K562 (cell line): ENCODE measurements around the gene RNGTT. TPM values are rescaled to one million over a fixed set of nuclear protein-coding genes. Genes with fewer than 3 reads are reported as not detected.
A peak's percentile ranks its signal among the peaks of the same experiment; 100 is the strongest.

Experiments
- ATAC-seq: fragments of 200-7000 bp; cut with Tn5 transposase; 3 replicates; pipeline ENCODE4 v1.9.1; 2020; ENCODE audit warnings: moderate library complexity
- BruUV-seq: library from RNA; stranded (reverse); fragments of 400-500 nt; replicated peaks from 2 replicates; lab custom pipeline; 2021; lab: Mats Ljungman, UMichigan
- CTCF ChIA-PET: fragments of 300-600 bp; formaldehyde crosslinking; extraction: SDS; loops from one replicate; lab custom pipeline; 2021; ENCODE audit warnings: low intra/inter-chr PET ratio; lab: Yijun Ruan, JAX
- POLR2A ChIA-PET: fragments of 300-600, 350-650 bp; sonication (Branson Sonifier 250); formaldehyde crosslinking; extraction: SDS; loops from one replicate; lab custom pipeline; 2021; ENCODE audit warnings: antibody characterized with exemption, inconsistent platforms; lab: Yijun Ruan, JAX
- DNase-seq, 4 experiments: peaks; one replicate each; pipeline versions ENCODE4 v3.0.0 to v3.0.0-alpha.2; 2011 to 2018; ENCODE audit warnings: low spot score in 3 of 4, mixed read lengths in 3 of 4; ENCODE audit errors: extremely low read depth in 1 of 4
- FAIRE-seq: peaks from 2 replicates; lab custom pipeline; 2011; peaks lifted over from hg19 to GRCh38; lab: Jason Lieb, UNC
- H2AFZ ChIP-seq: 2 replicates; pipeline ENCODE4 v1.6.0; 2011; ENCODE audit warnings: low read depth, low read length, control low read depth, inconsistent platforms
- H3K27ac ChIP-seq: fragments of 200-600 bp; 3 replicates; pipeline ENCODE4 v1.8.0; 2011; ENCODE audit warnings: low read depth, mild to moderate bottlenecking, control low read depth, inconsistent platforms, low read length, moderate library complexity, mixed read lengths; ENCODE audit errors: extremely low read depth
- H3K27me3 ChIP-seq, 2 experiments: fragments of 300-600 bp in 1 of 2; 2 replicates in 1 of 2; 3 replicates in 1 of 2; pipeline versions ENCODE4 v1.6.0 to v1.8.0; 2011; ENCODE audit warnings: inconsistent platforms in 2 of 2, low read length in 2 of 2, mild to moderate bottlenecking in 1 of 2, mixed read lengths in 1 of 2, moderate library complexity in 1 of 2; ENCODE audit not compliant: control insufficient read depth in 2 of 2, insufficient read depth in 2 of 2
- H3K36me3 ChIP-seq: fragments of 300-600 bp; 3 replicates; pipeline ENCODE4 v1.8.0; 2011; ENCODE audit warnings: mild to moderate bottlenecking, low read length, inconsistent platforms; ENCODE audit not compliant: control insufficient read depth, insufficient read depth
- H3K4me1 ChIP-seq, 2 experiments: fragments of 200-600 bp in 1 of 2; replicated peaks in 1 of 2; 2 replicates in 1 of 2; 3 replicates in 1 of 2; pipeline versions ENCODE4 v1.5.1 to v1.8.0; 2011; ENCODE audit warnings: inconsistent platforms in 2 of 2, low read length in 2 of 2, mild to moderate bottlenecking in 1 of 2, mixed read lengths in 1 of 2, moderate library complexity in 1 of 2; ENCODE audit not compliant: control insufficient read depth in 2 of 2, insufficient read depth in 2 of 2
- H3K4me2 ChIP-seq: 2 replicates; pipeline ENCODE4 v1.6.1; 2011; ENCODE audit warnings: low read length, control low read depth, inconsistent platforms, mixed read lengths; ENCODE audit not compliant: insufficient read depth
- H3K4me3 ChIP-seq: fragments of 200-600 bp; sonication (generic), shearing (Covaris generic); 2 replicates; pipeline ENCODE4 v1.5.1; 2016; ENCODE audit warnings: control low read depth, inconsistent platforms
- H3K79me2 ChIP-seq: fragments of 200-600 bp; 3 replicates; pipeline ENCODE4 v1.8.0; 2011; ENCODE audit warnings: low read length, inconsistent platforms; ENCODE audit not compliant: control insufficient read depth, insufficient read depth
- H3K9ac ChIP-seq, 2 experiments: 2 replicates each; pipeline versions ENCODE4 v1.6.0 to v1.6.1; 2011; ENCODE audit warnings: low read depth in 2 of 2, low read length in 2 of 2, control low read depth in 1 of 2, inconsistent platforms in 1 of 2, mild to moderate bottlenecking in 1 of 2, mixed read lengths in 1 of 2; ENCODE audit not compliant: insufficient read depth in 1 of 2
- H3K9me1 ChIP-seq: one replicate; pipeline ENCODE4 v1.6.0; 2011; ENCODE audit warnings: inconsistent platforms, mild to moderate bottlenecking, low read length, moderate library complexity; ENCODE audit not compliant: control insufficient read depth, insufficient read depth
- H3K9me3 ChIP-seq: replicated peaks from 2 replicates; pipeline ENCODE4 v1.5.1; 2011; ENCODE audit warnings: low read depth, low read length, inconsistent platforms; ENCODE audit not compliant: control insufficient read depth, insufficient read depth
- H4K20me1 ChIP-seq: replicated peaks from 2 replicates; pipeline ENCODE4 v1.6.1; 2011; ENCODE audit warnings: low read length, inconsistent platforms, mixed read lengths; ENCODE audit not compliant: control insufficient read depth, insufficient read depth
- HLTF ChIP-seq: fragments of 450-650 bp; IDR thresholded peaks from 2 replicates; pipeline ENCODE4 v1.6.1; 2016
- HMG20A ChIP-seq: fragments of 450-650 bp; formaldehyde crosslinking; conservative IDR thresholded peaks from 2 replicates; pipeline ENCODE4 v1.4.0; 2020; ENCODE audit warnings: mild to moderate bottlenecking, mixed read lengths
- HSF4 ChIP-seq: fragments of 250-450 bp; sonication (Bioruptor Pico); IDR thresholded peaks from 2 replicates; pipeline ENCODE4 v2.1.2; 2022; ENCODE audit warnings: mild to moderate bottlenecking, moderate library complexity, borderline replicate concordance
- KAT8 ChIP-seq: fragments of 450-650 bp; IDR thresholded peaks from 2 replicates; pipeline ENCODE4 v1.6.1; 2016; ENCODE audit warnings: low read depth, mild to moderate bottlenecking
- KLF16 ChIP-seq: IDR thresholded peaks from 2 replicates; pipeline ENCODE4 v1.6.1; 2016; ENCODE audit warnings: antibody characterized with exemption
- MIER1 ChIP-seq: fragments of 450-650 bp; IDR thresholded peaks from 2 replicates; pipeline ENCODE4 v1.6.1; 2016; ENCODE audit warnings: antibody characterized with exemption, mild to moderate bottlenecking, low read depth
- TRIM24 ChIP-seq, 2 experiments: fragments of 450-650 bp; IDR thresholded peaks; 2 replicates each; pipeline ENCODE4 v1.6.1; 2016
- TRIM28 ChIP-seq: fragments of 450-650 bp; IDR thresholded peaks from 2 replicates; pipeline ENCODE4 v1.6.1; 2017
- YY1 ChIP-seq, 3 experiments: IDR thresholded peaks; 2 replicates each; pipeline ENCODE4 v1.6.1; 2011; ENCODE audit warnings: low read length in 2 of 3, mild to moderate bottlenecking in 2 of 3, moderate library complexity in 2 of 3, borderline replicate concordance in 1 of 3, control low read depth in 1 of 3, low read depth in 1 of 3; ENCODE audit not compliant: insufficient read depth in 3 of 3, insufficient replicate concordance in 2 of 3, control insufficient read depth in 1 of 3, insufficient read length in 1 of 3; ENCODE audit errors: extremely low read depth in 1 of 3
- ZNF146 ChIP-seq: IDR thresholded peaks from one replicate; pipeline ENCODE4 v1.6.1; 2018; ENCODE audit warnings: missing compliant biosample characterization; ENCODE audit not compliant: unreplicated experiment
- ZNF354B ChIP-seq: fragments of 250-450 bp; sonication (Bioruptor Pico); IDR thresholded peaks from 2 replicates; pipeline ENCODE4 v1.4.0; 2020
- WGBS: fragments of 100-300 bp; shearing (Covaris generic); methylation state at CpG from one replicate; pipeline ENCODE4 v1.1.6; 2016; ENCODE audit warnings: low coverage, mixed read lengths; ENCODE audit not compliant: insufficient coverage; ENCODE audit errors: missing lambda C conversion rate; 5-methylcytosine and 5-hydroxymethylcytosine counted together
- in situ Hi-C: fragments of 300-500 bp; cut with MboI; formaldehyde crosslinking; loops from 4 replicates; pipeline ENCODE4 v1.15.0; 2018; ENCODE audit warnings: inconsistent platforms, mixed read lengths
- intact Hi-C: fragments of 100-400 bp; cut with micrococcal nuclease; formaldehyde crosslinking; loops from 2 replicates; pipeline ENCODE4 v1.14.2; 2022
- polyA plus RNA-seq, 8 experiments: library from polyadenylated mRNA; depleted of rRNA in 4 of 8; stranded (reverse) in 5 of 8; unstranded in 3 of 8; fragments of >200 nt; fragmentation: Nextera tagmentation in 2 of 8; fragmentation: Illumina TruSeq in 1 of 8; extraction: Ambion mirVana in 2 of 8; extraction: Trizol in 1 of 8; gene quantifications; 2 replicates each; pipeline versions ENCODE4 v1.2.1 to v1.2.3, GENCODE V29; 2011 to 2014; ENCODE audit warnings: inconsistent platforms in 1 of 8, missing spikeins in 1 of 8
- total RNA-seq, 7 experiments: library from RNA; depleted of rRNA in 6 of 7; stranded (reverse); fragments of >200 nt in 6 of 7; fragmentation: Illumina TruSeq in 2 of 7; extraction: Trizol in 2 of 7; gene quantifications; 2 replicates each; pipeline versions ENCODE4 v1.2.1 to v1.2.3, GENCODE V29; 2011 to 2021; ENCODE audit warnings: low replicate concordance in 1 of 7
- TF ChIP-seq, protein P1 (sequence below): fragments of 250-450 bp; sonication (Bioruptor Pico); IDR thresholded peaks from 2 replicates; pipeline ENCODE4 v1.5.0; 2021; ENCODE audit warnings: mild to moderate bottlenecking, borderline replicate concordance

Gene RNGTT
- total and polyA plus RNA-seq, 9 of the 15 experiments (the other 6 are each of a cell fraction or from before 2014, with no cell fraction given), result 6.1 to 31.7 (median 19.5) TPM

- FAIRE-seq (no peak), ATAC-seq (no peak), DNase-seq (no peak)
- Histone ChIP-seq H3K79me2 (peaks cover 93% of the 10 kb centered on the region), H3K4me2 (no peak overlapping the region), H4K20me1 (no peaks in the 10 kb centered on the region), H3K27me3 (no peaks in the 10 kb centered on the region), H3K9me1 (no peaks in the 10 kb centered on the region), H3K27ac (no peak overlapping the region), H2AFZ (no peak overlapping the region), H3K4me1 (peaks cover 0 to 4% of the 10 kb centered on the region in 2 experiments; a peak in 2 of 5 replicates), H3K36me3 (peaks cover 4% of the 10 kb centered on the region; the same call in 1 of the 3 replicates), H3K4me3 (no peak overlapping the region), H3K9me3 (no peaks in the 10 kb centered on the region; the same call in 1 of the 2 replicates), H3K9ac (no peak overlapping the region)
- intact Hi-C loops (no loop called here), in situ Hi-C loops (no loop called here)
- ChIA-PET POLR2A (no interaction called here), CTCF (no interaction called here)
- BruUV-seq, result no TSS peak
- TF ChIP-seq ZNF146 (CRISPR knock-in tag), result peak; percentile 51
- no peak for TF ChIP-seq YY1 (IDR thresholded peaks at IDR 0.05; ENCODE audit: borderline replicate concordance in 1 of 3, control insufficient read depth in 1 of 3, extremely low read depth in 1 of 3, insufficient read depth in 3 of 3, insufficient read length in 1 of 3, insufficient replicate concordance in 2 of 3, low read depth in 1 of 3, low read length in 2 of 3)
These were observed 4.6 kb downstream of the RNGTT start for GRCh38 chr6:88958842-88959241.

GRCh38 chr6:88953550-88954386 is 9.7 kb downstream of the RNGTT start:
- Histone ChIP-seq H3K9me3 (no peaks in the 10 kb centered on the region; the same call in none of the 2 replicates), H3K27ac (no peak overlapping the region), H3K79me2 (peaks cover 88% of the 10 kb centered on the region), H3K9ac (no peak overlapping the region), H3K9me1 (no peaks in the 10 kb centered on the region), H2AFZ (no peak overlapping the region), H3K4me2 (no peak overlapping the region), H3K4me1 (peaks cover 0 to 3% of the 10 kb centered on the region in 2 experiments; a peak in 2 of 5 replicates), H3K27me3 (no peaks in the 10 kb centered on the region), H4K20me1 (no peaks in the 10 kb centered on the region), H3K4me3 (no peak overlapping the region), H3K36me3 (no peaks in the 10 kb centered on the region)
- FAIRE-seq, result no peak
- ATAC-seq, result no peak
- intact Hi-C loops, result no loop called here
- CTCF ChIA-PET, result no interaction called here
- POLR2A ChIA-PET, result interaction anchor here (1.1 to 2.3 kb wide), 4 partner anchors 8 to 82 kb away, joined by 3 to 10 read pairs (median 3); partner anchors contain the start of gene RNGTT
- WGBS, result 83% methylated on average over 2 of the region's 2 CpGs
- in situ Hi-C loops, result no loop called here
- no TSS peak for BruUV-seq
- no peak for DNase-seq
- TF ChIP-seq HLTF (no peak), HMG20A (CRISPR knock-in tag) (no peak), ZNF354B (no peak), MIER1 (no peak), KAT8 (no peak), TRIM24 (IDR thresholded peaks at IDR 0.05) (peak; percentile 64 to 79), KLF16 (no peak), HSF4 (CRISPR knock-in tag) (no peak), TRIM28 (peak; percentile 41; the same call in 1 of the 2 replicates)
- TF ChIP-seq, protein P1, sequence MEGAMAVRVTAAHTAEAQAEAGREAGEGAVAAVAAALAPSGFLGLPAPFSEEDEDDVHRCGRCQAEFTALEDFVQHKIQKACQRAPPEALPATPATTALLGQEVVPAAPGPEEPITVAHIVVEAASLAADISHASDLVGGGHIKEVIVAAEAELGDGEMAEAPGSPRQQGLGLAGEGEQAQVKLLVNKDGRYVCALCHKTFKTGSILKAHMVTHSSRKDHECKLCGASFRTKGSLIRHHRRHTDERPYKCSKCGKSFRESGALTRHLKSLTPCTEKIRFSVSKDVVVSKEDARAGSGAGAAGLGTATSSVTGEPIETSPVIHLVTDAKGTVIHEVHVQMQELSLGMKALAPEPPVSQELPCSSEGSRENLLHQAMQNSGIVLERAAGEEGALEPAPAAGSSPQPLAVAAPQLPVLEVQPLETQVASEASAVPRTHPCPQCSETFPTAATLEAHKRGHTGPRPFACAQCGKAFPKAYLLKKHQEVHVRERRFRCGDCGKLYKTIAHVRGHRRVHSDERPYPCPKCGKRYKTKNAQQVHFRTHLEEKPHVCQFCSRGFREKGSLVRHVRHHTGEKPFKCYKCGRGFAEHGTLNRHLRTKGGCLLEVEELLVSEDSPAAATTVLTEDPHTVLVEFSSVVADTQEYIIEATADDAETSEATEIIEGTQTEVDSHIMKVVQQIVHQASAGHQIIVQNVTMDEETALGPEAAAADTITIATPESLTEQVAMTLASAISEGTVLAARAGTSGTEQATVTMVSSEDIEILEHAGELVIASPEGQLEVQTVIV, result no peak
